ENCODE measurements around the gene PHB1. TPM values are rescaled to one million over a fixed set of nuclear protein-coding genes. Genes with fewer than 3 reads are reported as not detected.

Gene PHB1
- total RNA-seq, 1 experiment from 2014 or later, result 325 TPM

DNA sequence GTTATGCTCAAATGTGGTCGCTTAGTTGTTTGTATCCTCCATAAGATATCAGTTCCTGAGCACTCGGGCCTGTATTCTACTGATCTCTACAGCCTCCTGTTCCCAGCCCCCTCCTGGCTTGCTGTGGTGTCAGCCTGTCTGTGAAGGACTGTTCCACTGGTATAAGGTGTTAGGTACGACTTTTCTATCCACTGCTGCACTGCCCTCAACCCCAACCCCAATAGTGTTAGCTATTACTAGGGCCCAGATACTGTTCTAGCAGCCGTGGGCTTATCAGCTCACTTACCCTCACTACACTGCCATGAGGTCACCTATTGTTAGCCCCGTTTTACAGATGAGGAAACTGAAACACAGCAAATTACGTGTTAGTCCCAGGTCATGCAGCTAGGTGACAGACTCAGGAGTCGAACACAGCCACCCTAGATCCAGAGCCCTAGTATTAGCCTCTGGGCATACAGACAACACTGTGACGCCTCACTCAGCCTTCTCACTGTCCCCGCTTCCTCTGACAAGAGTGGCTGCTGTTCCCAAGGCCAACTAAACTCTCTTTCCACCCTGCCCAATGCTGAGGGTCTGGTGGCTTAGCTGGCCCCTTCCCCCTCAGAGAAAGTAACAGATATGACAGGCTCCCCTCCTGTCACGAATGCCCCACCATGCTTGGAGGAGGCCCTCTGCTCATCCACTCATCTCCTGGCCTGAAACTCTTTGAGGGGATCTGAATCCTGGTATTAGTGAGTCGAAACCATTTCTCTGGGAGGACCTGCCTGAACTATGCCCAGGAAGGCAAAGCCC is 27.0 kb downstream of the PHB1 start:
- no peak overlapping the region for H2BK20ac ChIP-seq (ENCODE audit: low read depth, low read length, poor library complexity, severe bottlenecking)
- no peak for DNase-seq
- no peak overlapping the region for H2BK120ac ChIP-seq (ENCODE audit: low read depth, low read length, poor library complexity, severe bottlenecking)
- no peaks in the 10 kb centered on the region for H3K23me2 ChIP-seq (ENCODE audit: insufficient read length, low read depth, low read length, poor library complexity, severe bottlenecking)
- no peaks in the 10 kb centered on the region for H3K9me3 ChIP-seq (ENCODE audit: control insufficient read depth, low read depth, low read length)
- no peaks in the 10 kb centered on the region for H3K9me3 Mint-ChIP-seq
- H3K9ac ChIP-seq (ENCODE audit: extremely low read depth, insufficient read length, low read length), result no peak overlapping the region
- H2BK12ac ChIP-seq (ENCODE audit: insufficient read length, low read depth, low read length), result no peak overlapping the region
- H3K4me3 Mint-ChIP-seq, result no peak overlapping the region
- TF ChIP-seq, protein P1, sequence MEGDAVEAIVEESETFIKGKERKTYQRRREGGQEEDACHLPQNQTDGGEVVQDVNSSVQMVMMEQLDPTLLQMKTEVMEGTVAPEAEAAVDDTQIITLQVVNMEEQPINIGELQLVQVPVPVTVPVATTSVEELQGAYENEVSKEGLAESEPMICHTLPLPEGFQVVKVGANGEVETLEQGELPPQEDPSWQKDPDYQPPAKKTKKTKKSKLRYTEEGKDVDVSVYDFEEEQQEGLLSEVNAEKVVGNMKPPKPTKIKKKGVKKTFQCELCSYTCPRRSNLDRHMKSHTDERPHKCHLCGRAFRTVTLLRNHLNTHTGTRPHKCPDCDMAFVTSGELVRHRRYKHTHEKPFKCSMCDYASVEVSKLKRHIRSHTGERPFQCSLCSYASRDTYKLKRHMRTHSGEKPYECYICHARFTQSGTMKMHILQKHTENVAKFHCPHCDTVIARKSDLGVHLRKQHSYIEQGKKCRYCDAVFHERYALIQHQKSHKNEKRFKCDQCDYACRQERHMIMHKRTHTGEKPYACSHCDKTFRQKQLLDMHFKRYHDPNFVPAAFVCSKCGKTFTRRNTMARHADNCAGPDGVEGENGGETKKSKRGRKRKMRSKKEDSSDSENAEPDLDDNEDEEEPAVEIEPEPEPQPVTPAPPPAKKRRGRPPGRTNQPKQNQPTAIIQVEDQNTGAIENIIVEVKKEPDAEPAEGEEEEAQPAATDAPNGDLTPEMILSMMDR (conservative IDR thresholded peaks at IDR 0.05), result no peak
- no CpG with 5 or more reads among the region's 11 CpGs for WGBS (ENCODE audit: extremely low coverage, insufficient read length, low lambda C conversion rate)
- no peak overlapping the region for H4K8ac ChIP-seq (replicated peaks; ENCODE audit: insufficient read length, low read depth, low read length)
- no peak overlapping the region for H3K14ac ChIP-seq (ENCODE audit: insufficient read depth, low read length)
- H2AK5ac ChIP-seq (ENCODE audit: insufficient read length, low read length), result no peak overlapping the region
- no peak overlapping the region for H3K56ac ChIP-seq (ENCODE audit: insufficient read length, low read depth, low read length)
- H3K23ac ChIP-seq (ENCODE audit: insufficient read length, low read depth, low read length), result no peak overlapping the region
- no peaks in the 10 kb centered on the region; the same call in 1 of the 2 replicates for H3K27me3 Mint-ChIP-seq (ENCODE audit: low read depth)
- H3K27me3 ChIP-seq (ENCODE audit: insufficient read depth, low read length), result no peaks in the 10 kb centered on the region
- no peaks in the 10 kb centered on the region for H3K36me3 Mint-ChIP-seq (ENCODE audit: insufficient read depth in 1 of 3, low read depth in 3 of 3)
- no peaks in the 10 kb centered on the region for H3K4me1 ChIP-seq (ENCODE audit: insufficient read depth, low read length)
- no peaks in the 10 kb centered on the region for H4K20me1 ChIP-seq (ENCODE audit: control insufficient read depth, insufficient read depth, insufficient read length)
- H4K5ac ChIP-seq (ENCODE audit: insufficient read length, low read depth, low read length), result no peak overlapping the region
- no peak overlapping the region for H3K27ac ChIP-seq (ENCODE audit: insufficient read length, low read depth, low read length)
- no peak overlapping the region for H2BK15ac ChIP-seq (ENCODE audit: low read depth, low read length)
- H3K4ac ChIP-seq (ENCODE audit: low read depth, low read length), result no peak overlapping the region
- H2AFZ ChIP-seq (ENCODE audit: low read length), result no peak overlapping the region
- H3T11ph ChIP-seq (ENCODE audit: low read length), result no peak overlapping the region
- H3K79me2 ChIP-seq (ENCODE audit: insufficient read depth, low read length), result no peaks in the 10 kb centered on the region
- H3K18ac ChIP-seq (ENCODE audit: insufficient read length, low read depth, low read length), result no peak overlapping the region
- peaks cover 0 to 8% of the 10 kb centered on the region in 2 experiments; a peak in 1 of 4 replicates for H3K4me1 Mint-ChIP-seq
- H4K91ac ChIP-seq (ENCODE audit: insufficient read length, low read depth, low read length), result no peak overlapping the region
- no peak overlapping the region for H2BK5ac ChIP-seq (ENCODE audit: insufficient read length, low read length)
- H3K4me2 ChIP-seq (ENCODE audit: insufficient read depth, insufficient read length, low read length), result no peak overlapping the region
- no peaks in the 10 kb centered on the region for H3K79me1 ChIP-seq (ENCODE audit: insufficient read depth, low read depth, low read length, poor library complexity, severe bottlenecking)
- no peak overlapping the region; a peak in 1 of 7 replicates for H3K27ac Mint-ChIP-seq

All from H9 (cell line).